Erythroblast (primary cell): ENCODE results near the gene MAML2.

Experiments used
- DNase-seq, 2 experiments: peaks; one replicate each; lab custom pipeline; 2025; lab: John Stamatoyannopoulos, UW
- GATA1 ChIP-seq: IDR thresholded peaks from 2 replicates; pipeline ENCODE4 v1.6.1; 2011; ENCODE audit warnings: low read depth, mild to moderate bottlenecking, control low read depth, low read length, moderate library complexity
- POLR2A ChIP-seq: IDR thresholded peaks from 2 replicates; pipeline ENCODE4 v1.6.1; 2011; ENCODE audit warnings: mild to moderate bottlenecking, low read length

Gene MAML2

DNA sequence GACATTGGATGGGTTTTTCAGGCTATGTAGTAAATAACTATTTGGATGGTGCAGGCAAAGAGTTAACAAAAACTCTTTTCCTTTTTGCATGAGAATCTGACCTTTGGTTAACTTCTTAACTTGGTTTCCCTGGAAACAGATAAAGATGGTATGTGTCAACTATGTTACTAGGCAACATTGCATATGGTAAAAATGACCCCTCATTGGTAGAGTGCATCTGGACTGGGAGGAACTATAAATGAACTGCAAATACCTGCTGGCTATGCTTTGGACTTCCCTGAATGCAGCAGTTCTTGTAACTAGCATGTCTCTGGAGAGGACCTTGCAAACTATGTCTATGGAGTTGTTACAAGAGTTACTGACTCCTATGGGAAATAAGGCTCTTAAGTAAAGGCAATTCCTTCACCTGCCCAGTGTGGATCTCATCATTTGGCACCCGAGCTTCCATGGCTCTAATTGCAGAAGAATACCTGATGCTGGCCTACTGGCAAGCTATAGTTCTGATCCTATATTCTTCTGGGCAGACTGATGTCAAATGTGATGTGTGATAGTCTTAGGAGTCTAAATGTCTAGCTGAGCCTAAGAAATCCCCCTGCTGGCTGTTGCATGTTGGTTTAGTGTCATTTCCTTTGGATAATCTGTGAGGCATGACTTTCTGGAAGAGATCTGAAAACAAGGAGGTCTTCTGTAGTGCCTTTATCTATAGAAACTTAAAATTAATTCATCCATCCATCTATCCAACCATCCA, 292.4 kb downstream of the MAML2 start:
- no peak for DNase-seq
- TF ChIP-seq GATA1 (no peak), POLR2A (no peak)

DNA sequence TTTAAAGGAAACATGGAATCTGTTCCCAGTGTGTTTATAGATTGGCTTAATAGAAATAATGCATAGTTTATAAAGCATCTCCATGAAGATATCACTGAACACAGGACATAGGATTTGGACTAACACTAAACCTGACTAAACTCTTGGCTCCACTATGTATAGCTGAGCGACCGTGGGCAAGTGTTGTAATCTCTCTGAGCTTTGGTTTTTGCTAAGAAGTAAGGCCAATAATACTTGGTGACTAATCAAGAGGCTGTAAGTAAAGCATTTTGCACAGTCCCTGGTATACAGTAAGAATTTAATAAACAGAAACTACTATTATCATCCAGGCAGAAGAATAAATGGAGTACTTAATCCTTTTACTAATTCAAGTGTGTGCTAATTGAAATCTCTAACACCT, 293.6 kb downstream of the MAML2 start:
- TF ChIP-seq POLR2A (no peak), GATA1 (no peak)
- DNase-seq = no peak

- DNase-seq = no peak
- TF ChIP-seq POLR2A = no peak
- no peak for TF ChIP-seq GATA1
These were observed 297.2 kb downstream of the MAML2 start for GRCh38 chr11:96045622-96046456.

- TF ChIP-seq POLR2A (no peak), GATA1 (no peak)
- no peak for DNase-seq
These were observed 298.2 kb downstream of the MAML2 start for GRCh38 chr11:96044747-96045146.

GRCh38 chr11:96044311-96044710, 298.7 kb downstream of the MAML2 start:
- no peak for TF ChIP-seq POLR2A
- no peak for TF ChIP-seq GATA1
- DNase-seq = no peak

GRCh38 chr11:96043291-96043690, 299.7 kb downstream of the MAML2 start:
- no peak for DNase-seq
- TF ChIP-seq POLR2A (no peak), GATA1 (no peak)

GRCh38 chr11:96038046-96038445, 304.9 kb downstream of the MAML2 start:
- DNase-seq = no peak
- TF ChIP-seq POLR2A = no peak
- no peak for TF ChIP-seq GATA1

- TF ChIP-seq POLR2A (no peak), GATA1 (no peak)
- DNase-seq = no peak
These were observed 305.5 kb downstream of the MAML2 start for GRCh38 chr11:96037405-96037949.

- no peak for DNase-seq
- TF ChIP-seq POLR2A (no peak), GATA1 (no peak)
These were observed 306.1 kb downstream of the MAML2 start for GRCh38 chr11:96036863-96037262.

DNA sequence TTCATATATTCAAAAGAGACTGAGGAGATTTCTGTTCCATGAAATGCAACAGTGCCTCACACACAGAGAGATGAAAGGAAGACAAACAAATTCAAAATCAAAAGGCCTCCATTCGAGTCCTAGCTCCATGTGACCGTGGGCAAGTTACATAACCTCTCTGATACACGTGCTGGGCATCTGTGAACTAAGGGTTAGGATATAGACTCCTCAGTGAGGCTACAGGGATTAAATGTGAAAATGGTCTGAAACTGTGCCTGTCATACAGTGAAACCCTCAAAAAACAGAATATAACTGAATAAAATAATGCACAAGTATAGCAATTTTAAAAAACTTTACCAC, 307.3 kb downstream of the MAML2 start:
- TF ChIP-seq GATA1 = no peak
- TF ChIP-seq POLR2A = no peak

GRCh38 chr11:96035031-96035739, 307.8 kb downstream of the MAML2 start:
- no peak for DNase-seq
- TF ChIP-seq GATA1 (no peak), POLR2A (no peak)

More for the DNA sequence above, 307.3 kb downstream of the MAML2 start:
- no peak for DNase-seq

DNA sequence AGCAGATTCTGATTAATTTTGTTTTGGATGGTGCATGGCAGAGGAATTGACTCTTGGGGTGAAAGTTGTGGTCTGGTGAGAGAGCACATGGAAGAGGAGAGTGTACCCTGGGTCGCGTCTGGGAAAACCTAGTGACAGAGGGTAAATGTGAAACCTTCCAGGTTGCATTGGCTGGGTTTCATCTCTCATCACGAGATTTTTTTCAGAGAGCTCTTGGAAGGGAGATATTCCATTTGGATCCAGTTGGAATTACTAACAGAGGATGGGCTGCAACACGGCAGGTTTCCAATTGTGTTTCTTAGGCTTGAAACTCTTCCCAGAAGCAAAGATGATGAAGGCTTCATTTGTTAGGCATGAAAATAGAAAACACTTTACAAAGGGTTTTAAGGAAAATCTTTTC, 309.4 kb downstream of the MAML2 start:
- no peak for DNase-seq
- no peak for TF ChIP-seq POLR2A
- TF ChIP-seq GATA1 = no peak

GRCh38 chr11:96033095-96033494, 309.9 kb downstream of the MAML2 start:
- DNase-seq = no peak
- TF ChIP-seq POLR2A (no peak), GATA1 (no peak)

- DNase-seq = no peak
- no peak for TF ChIP-seq POLR2A
- no peak for TF ChIP-seq GATA1
These were observed 314.2 kb downstream of the MAML2 start for GRCh38 chr11:96028746-96029145.
